ENCODE results near the gene TEX10. TPM values are rescaled to one million over a fixed set of nuclear protein-coding genes. Genes with fewer than 3 reads are reported as not detected.

Gene TEX10
- total and polyA plus RNA-seq, 12 donors = 5.9 to 25.1 (median 10.9) TPM

DNA sequence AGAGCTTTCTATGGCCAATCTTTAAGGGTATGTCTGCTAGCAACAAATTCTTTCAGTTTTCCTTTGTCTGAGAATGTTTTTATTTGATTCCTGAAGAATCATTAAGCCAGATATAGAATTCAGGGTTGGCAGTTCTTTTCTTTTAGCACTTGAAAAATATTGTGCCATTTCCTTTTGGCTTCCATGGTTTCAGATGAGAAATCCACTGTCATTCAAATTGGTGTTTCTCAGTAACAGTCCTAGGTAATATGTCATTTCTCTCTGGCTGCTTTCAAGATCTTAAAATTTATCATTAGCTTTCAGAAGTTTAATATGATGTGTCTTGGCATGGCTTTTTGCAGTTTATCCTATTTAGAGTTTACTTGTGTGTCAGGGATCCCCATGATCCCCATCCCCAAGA, 67.7 kb downstream of the TEX10 start:
- Histone ChIP-seq H3K4me1 (replicated peaks in 1 of 2) (peaks cover 0 to 5% of the 10 kb centered on the region in 2 donors), H3K27ac (no peak overlapping the region), H3K27me3 (no peaks in the 10 kb centered on the region), H3K9me3 (replicated peaks in 1 of 3) (no peaks in the 10 kb centered on the region), H3K36me3 (replicated peaks in 1 of 2) (peaks cover 0 to 6% of the 10 kb centered on the region in 2 donors), H3K4me3 (no peak overlapping the region)
- TF ChIP-seq, protein P1, sequence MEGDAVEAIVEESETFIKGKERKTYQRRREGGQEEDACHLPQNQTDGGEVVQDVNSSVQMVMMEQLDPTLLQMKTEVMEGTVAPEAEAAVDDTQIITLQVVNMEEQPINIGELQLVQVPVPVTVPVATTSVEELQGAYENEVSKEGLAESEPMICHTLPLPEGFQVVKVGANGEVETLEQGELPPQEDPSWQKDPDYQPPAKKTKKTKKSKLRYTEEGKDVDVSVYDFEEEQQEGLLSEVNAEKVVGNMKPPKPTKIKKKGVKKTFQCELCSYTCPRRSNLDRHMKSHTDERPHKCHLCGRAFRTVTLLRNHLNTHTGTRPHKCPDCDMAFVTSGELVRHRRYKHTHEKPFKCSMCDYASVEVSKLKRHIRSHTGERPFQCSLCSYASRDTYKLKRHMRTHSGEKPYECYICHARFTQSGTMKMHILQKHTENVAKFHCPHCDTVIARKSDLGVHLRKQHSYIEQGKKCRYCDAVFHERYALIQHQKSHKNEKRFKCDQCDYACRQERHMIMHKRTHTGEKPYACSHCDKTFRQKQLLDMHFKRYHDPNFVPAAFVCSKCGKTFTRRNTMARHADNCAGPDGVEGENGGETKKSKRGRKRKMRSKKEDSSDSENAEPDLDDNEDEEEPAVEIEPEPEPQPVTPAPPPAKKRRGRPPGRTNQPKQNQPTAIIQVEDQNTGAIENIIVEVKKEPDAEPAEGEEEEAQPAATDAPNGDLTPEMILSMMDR (IDR thresholded peaks at IDR 0.05) = no peak
- no peak for TF ChIP-seq POLR2A (IDR thresholded peaks at IDR 0.05)
- intact Hi-C loops (cut with DNase I) = no loop called here
- no peak for DNase-seq

DNA sequence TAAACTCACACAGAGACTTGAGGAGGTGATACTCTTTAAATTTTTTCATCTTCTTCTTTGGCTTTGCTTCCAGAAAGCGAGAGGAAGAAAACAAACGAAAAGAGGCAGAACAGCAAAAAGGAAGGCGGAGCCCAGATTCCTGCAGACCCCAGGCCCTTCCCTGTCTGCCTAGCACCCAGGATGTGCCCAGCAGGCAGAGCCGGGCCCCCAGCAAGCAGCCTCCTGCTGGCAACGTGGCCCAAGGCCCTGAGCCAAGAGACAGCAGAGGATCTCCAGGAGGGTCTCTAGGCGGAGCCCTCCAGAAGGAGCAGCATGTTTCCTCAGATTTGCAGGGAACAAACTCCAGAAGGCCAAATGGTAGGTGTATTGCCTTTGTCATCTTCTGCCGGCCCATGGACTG, 68.5 kb downstream of the TEX10 start:
- peaks cover 0 to 5% of the 10 kb centered on the region in 2 donors for H3K4me1 ChIP-seq (replicated peaks in 1 of 2)
- intact Hi-C loops (cut with DNase I) = no loop called here
- TF ChIP-seq, protein P1 (IDR thresholded peaks at IDR 0.05) = no peak
- TF ChIP-seq POLR2A (IDR thresholded peaks at IDR 0.05) = no peak
- WGBS, 4 donors = 82 to 90% (median 85%) methylated on average over 7 of the region's 7 CpGs
- H3K4me3 ChIP-seq = no peak overlapping the region
- peaks cover 0 to 6% of the 10 kb centered on the region in 2 donors for H3K36me3 ChIP-seq (replicated peaks in 1 of 2)
- no peaks in the 10 kb centered on the region for H3K27me3 ChIP-seq
- H3K27ac ChIP-seq = no peak overlapping the region
- no peak for DNase-seq
- no peaks in the 10 kb centered on the region for H3K9me3 ChIP-seq (replicated peaks in 1 of 3)

DNA sequence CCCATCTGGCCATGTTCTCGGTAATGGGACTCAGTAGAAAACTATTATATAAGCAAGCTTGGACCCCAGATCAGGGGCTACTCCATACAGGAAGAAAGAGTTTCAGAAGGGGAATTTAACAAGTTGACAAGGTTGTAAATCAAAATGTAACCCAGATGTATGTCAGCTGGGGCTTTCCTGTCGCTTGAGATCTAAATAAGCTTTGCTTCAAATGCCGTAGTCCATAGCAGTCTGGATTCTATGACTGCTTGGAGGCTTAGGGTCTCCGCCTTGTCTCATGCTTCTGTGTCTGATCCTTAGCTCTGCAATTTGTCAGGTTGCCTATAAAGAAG, 70.4 kb downstream of the TEX10 start:
- no peak overlapping the region for H3K4me3 ChIP-seq
- H3K4me1 ChIP-seq (replicated peaks in 1 of 2) = peaks cover 0 to 5% of the 10 kb centered on the region in 2 donors
- no peak for TF ChIP-seq POLR2A (IDR thresholded peaks at IDR 0.05)
- TF ChIP-seq, protein P1 (IDR thresholded peaks at IDR 0.05) = no peak
- no peaks in the 10 kb centered on the region for H3K9me3 ChIP-seq (replicated peaks in 1 of 3)
- no peak overlapping the region for H3K27ac ChIP-seq
- H3K27me3 ChIP-seq = no peaks in the 10 kb centered on the region
- peaks cover 0 to 6% of the 10 kb centered on the region in 2 donors for H3K36me3 ChIP-seq (replicated peaks in 1 of 2)
- 88 to 98% (median 92%) methylated on average over 4 of the region's 4 CpGs for WGBS, 4 donors
- no peak for DNase-seq
- intact Hi-C loops (cut with DNase I) = no loop called here

DNA sequence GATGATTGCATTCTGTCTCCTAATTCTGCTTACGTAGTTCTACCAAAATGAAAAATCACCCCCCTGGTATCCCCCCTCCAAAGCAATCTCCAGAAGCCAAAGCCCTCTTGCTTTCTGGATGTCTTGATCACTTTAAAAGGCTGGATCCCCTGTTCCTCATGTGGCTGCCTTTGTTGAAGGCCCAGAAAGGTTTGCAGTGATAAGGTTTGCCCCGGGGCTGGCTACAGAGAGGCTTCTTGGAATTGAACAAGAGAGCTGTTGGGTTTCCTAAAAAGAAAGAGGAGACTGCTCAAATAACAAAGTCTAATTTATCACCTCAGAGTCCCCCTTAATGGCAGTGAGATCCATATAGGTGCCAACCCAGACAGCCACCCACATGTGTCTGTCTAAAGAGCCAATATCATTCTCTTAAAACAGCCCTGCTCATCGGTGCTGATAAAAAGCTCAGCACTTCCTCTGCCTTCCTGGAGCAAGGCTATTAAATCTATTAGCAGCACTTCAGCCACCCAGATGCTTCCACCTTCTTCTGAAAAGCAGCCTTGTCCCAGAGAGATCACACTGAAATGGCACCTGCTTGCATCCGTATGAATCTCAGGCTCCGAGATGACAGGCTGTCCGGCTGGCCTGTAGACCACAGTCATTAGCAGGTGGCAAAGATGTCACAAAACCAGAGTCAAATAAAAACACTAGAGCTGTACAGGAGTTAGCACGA, 70.9 kb downstream of the TEX10 start:
- WGBS, 4 donors = 78 to 92% (median 87%) methylated on average over 7 of the region's 7 CpGs
- no peak overlapping the region for H3K27ac ChIP-seq
- no peaks in the 10 kb centered on the region for H3K27me3 ChIP-seq
- no peak for TF ChIP-seq POLR2A (IDR thresholded peaks at IDR 0.05)
- TF ChIP-seq, protein P1 (IDR thresholded peaks at IDR 0.05) = no peak
- H3K36me3 ChIP-seq (replicated peaks in 1 of 2) = peaks cover 0 to 6% of the 10 kb centered on the region in 2 donors
- intact Hi-C loops (cut with DNase I) = no loop called here
- no peak for DNase-seq
- no peak overlapping the region for H3K4me3 ChIP-seq
- H3K4me1 ChIP-seq (replicated peaks in 1 of 2) = peaks cover 0 to 5% of the 10 kb centered on the region in 2 donors
- H3K9me3 ChIP-seq (replicated peaks in 1 of 3) = no peaks in the 10 kb centered on the region
